AG09309 (cell line): ENCODE data around the gene LARGE1.

Source experiments
- DNase-seq: peaks from one replicate; pipeline ENCODE4 v3.0.0-alpha.2; 2010; ENCODE audit warnings: low read depth
- H3K4me3 ChIP-seq: 2 replicates; pipeline ENCODE4 v1.5.1; 2011; ENCODE audit warnings: mild to moderate bottlenecking, low read depth, low read length, moderate library complexity; ENCODE audit not compliant: control insufficient read depth
- TF ChIP-seq, protein P1 (sequence below): IDR thresholded peaks from 2 replicates; pipeline ENCODE4 v1.5.1; 2011; ENCODE audit warnings: mild to moderate bottlenecking, low read depth, low read length, inconsistent platforms; ENCODE audit not compliant: insufficient read depth, control insufficient read depth; ENCODE audit errors: missing control alignments

Gene LARGE1

DNA sequence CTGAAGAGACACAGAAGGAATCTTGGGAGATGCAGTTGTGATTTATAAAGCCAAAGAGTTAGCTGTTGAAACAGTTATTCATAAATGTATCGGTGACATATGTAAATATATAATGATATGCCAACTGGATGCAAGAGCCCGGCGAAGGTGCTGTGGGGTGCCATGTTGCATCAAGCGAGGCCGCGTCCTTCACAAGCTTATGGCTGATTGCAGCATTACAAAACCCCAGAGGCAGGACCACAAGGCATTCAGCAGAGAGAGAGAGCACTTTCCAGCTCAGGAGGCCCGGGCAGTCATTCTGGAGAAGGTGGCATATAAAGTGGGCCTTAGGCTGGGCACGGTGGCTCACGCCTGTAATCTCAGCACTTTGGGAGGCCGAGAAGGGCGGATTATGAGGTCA lies 65.6 kb downstream of the LARGE1 start:
- no peak overlapping the region for H3K4me3 ChIP-seq
- no peak for DNase-seq
- TF ChIP-seq, protein P1, sequence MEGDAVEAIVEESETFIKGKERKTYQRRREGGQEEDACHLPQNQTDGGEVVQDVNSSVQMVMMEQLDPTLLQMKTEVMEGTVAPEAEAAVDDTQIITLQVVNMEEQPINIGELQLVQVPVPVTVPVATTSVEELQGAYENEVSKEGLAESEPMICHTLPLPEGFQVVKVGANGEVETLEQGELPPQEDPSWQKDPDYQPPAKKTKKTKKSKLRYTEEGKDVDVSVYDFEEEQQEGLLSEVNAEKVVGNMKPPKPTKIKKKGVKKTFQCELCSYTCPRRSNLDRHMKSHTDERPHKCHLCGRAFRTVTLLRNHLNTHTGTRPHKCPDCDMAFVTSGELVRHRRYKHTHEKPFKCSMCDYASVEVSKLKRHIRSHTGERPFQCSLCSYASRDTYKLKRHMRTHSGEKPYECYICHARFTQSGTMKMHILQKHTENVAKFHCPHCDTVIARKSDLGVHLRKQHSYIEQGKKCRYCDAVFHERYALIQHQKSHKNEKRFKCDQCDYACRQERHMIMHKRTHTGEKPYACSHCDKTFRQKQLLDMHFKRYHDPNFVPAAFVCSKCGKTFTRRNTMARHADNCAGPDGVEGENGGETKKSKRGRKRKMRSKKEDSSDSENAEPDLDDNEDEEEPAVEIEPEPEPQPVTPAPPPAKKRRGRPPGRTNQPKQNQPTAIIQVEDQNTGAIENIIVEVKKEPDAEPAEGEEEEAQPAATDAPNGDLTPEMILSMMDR = no peak

DNA sequence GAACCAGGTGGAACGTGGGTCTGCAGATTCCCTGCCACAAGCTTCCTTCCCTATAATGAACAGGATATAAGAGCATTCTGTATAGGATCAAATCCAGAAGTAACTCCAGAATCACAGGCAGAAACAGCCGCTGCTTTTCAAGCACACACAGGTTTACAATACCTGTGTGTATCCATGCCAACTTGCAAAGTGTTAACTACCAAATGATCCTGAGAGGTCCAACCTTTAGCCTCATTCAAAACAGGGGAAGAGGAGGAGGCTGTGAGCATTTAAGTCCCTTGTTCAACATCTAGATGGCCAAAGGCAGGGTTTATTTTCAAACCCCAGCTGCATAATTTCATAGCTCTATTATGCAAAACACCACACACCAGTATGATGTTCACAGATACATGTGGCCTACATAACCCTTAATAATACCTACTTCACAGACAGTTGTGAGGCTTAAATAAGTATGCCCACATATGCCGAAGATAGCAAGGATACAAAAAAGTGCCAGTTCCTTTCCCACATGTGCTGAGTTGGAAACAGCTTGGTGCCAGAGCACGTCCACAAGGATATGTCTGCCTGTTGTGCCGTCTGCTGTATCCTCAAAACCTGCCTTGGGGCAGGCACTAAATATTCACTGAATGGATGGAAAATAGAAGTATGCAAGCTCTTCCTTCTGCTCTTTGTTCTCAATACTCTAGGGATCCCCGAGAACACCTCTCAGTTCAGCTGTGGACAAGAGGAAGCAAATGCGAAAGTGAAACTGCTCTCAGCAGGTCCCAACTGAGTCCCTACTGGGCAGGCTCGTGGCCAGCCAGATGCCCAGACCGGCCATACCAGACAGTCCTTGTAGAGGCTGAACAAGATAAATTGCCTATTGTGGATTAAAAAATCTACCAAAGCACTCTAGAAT lies 66.8 kb downstream of the LARGE1 start:
- TF ChIP-seq, protein P1 = no peak
- H3K4me3 ChIP-seq = peak overlapping the region; percentile 42
- DNase-seq = peak; percentile 41

DNA sequence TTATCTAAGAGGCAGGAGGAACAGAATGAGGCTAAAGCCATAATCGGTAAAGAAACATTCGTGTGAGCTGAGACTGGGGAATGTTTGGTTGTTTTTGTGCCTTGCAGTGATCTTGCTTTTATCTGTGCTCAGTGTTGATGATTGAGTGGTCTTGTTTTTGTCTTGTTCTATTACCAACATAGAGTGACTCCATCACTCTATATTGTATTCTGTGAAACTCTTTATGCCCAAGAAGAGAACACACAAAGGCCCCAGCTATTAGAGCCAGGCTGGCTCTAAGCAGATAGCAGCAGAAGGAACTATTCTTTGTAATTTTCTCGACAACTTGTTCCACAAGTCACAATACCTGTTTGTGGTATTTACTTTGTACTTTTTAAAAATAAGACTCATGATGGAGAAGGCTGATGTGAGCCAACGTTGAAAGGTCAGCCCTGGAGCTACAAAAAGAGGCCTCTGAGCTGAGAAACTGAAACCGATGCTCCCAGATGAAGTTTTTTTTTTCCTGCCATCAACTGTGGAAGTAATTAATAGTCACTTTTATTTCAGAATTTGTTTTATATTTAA lies 68.4 kb downstream of the LARGE1 start:
- TF ChIP-seq, protein P1 = no peak
- DNase-seq = no peak
- no peak overlapping the region for H3K4me3 ChIP-seq

DNA sequence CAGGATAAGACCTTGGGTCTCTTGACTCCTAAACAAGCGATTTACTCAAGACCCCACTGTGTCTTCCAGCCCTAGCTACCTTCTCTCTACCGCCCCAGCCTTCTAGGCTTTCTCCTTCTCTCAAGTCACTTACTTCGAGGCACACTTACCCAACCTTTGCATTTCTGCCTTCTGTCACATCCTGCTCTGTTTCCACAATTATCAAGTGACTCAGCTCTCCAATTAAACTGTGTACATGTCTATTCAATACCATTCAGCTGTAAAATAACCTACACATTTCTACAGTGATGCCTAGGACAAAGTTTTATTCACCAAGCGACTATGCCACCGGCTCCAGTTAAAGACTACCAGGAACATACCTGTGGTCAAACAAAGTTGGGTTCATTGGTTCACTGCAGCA lies 69.0 kb downstream of the LARGE1 start:
- no peak for DNase-seq
- H3K4me3 ChIP-seq = no peak overlapping the region
- TF ChIP-seq, protein P1 = no peak

DNA sequence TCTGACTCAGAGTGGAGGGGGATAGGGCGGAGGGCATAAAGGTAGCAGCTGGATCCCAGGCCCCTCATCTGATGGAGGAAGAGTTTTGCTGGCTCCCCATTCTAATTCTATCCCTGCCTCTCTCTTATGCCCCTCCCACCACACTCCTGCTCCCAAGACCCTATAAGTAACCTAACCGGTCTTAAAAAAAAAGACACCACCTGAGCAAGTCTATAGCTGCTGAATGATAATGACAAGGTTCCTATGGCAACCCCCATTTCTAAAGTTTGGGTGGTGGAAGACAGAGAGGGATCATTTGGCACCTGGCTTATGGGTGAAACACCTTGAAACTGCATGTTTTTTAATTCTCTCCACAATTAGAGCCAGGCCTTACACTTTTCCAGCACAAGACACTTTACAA lies 69.6 kb downstream of the LARGE1 start:
- H3K4me3 ChIP-seq = no peak overlapping the region
- DNase-seq = no peak
- TF ChIP-seq, protein P1 = no peak

DNA sequence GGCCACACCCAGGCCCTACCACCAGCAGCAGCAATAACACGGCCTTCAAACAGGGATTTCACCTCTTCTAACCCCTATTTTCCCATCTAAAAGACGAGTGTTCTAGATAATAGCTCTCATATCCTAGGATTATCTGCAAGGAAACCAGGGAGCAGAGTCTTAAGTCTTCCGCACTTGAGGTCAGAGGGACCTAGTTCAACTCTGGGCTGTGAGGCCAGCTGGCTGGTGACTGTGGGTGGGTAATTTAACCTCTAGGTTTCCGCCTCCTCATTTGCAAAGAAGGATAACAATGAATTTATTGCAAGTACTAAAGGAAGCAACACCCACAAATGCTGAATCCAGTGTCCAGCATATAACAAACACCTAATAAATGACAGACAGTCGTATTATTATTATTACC lies 70.1 kb downstream of the LARGE1 start:
- DNase-seq = no peak
- TF ChIP-seq, protein P1 = no peak
- H3K4me3 ChIP-seq = no peak overlapping the region
